GF-D8 (cell line): ENCODE results near the gene STK32C.
"Not testable (repeated sequence)": the region's sequence is repeated elsewhere in the genome, so short reads cannot be mapped to it uniquely, and the experiment has no call there.

Experiments
- DNase-seq: peaks from one replicate; lab custom pipeline; 2025; lab: John Stamatoyannopoulos, UW

STK32C gene

GRCh38 chr10:132317477-132317876 lies 9.7 kb upstream of the STK32C start:
- DNase-seq = not testable (repeated sequence)

GRCh38 chr10:132316133-132316532 lies 8.4 kb upstream of the STK32C start:
- no peak for DNase-seq

- DNase-seq = not testable (repeated sequence)
These were observed 7.1 kb upstream of the STK32C start for GRCh38 chr10:132314881-132315280.

GRCh38 chr10:132314336-132314735 lies 6.6 kb upstream of the STK32C start:
- no peak for DNase-seq

DNA sequence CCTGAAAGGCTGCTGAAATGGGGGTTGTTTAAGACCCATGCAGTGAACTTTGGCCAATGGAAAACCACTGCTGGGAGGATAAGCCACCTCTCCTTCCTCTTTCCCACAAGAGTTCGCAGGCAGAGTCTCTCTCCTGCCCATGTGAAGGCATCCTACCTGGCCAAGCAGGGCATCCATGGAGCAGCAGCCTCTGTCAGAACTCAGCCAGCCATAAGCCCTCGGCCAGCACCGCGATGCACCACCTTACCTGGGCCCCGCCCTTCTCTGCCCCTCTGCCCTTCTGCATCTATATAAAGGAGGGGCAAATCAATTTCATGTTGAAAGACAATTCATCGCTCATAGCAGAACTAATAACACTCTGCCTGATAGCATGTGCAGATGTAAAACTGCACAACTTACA lies 6.1 kb upstream of the STK32C start:
- DNase-seq = no peak

GRCh38 chr10:132313305-132313704 lies 5.6 kb upstream of the STK32C start:
- DNase-seq = no peak

GRCh38 chr10:132311338-132311939 lies 3.7 kb upstream of the STK32C start:
- DNase-seq = no peak

DNA sequence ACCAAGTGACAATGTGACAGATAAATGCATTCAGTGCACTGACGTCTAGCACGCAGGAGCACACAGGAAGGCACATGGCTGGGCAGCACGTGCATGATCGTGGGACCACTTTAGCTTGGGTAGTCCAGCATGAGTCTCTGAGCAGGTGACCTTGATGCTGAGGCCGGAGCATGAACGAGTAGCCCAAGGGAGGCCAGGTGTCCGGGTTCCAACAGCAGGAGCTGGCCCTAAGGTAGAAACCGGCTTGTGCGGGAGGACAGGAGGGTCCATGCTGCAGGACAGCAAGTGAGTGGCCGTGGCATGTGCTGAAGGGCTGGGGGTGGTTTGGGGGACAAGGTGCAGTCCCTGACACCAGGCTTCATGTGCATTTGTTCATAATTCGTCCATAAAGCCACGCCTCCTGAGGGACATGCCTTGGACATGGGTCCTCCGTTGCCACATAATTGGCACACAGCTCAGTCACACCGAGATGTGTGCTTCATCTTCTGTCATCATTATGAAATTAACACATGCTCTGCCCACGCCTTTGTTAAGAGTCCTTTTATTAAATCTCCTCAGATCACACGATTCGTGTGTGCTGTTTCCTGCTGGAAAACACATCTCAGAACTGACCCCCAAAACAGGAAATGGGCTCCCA lies 3.1 kb upstream of the STK32C start:
- no peak for DNase-seq

- DNase-seq = no peak
These were observed 2.3 kb upstream of the STK32C start for GRCh38 chr10:132309879-132310591.

- DNase-seq = no peak
These were observed 1.7 kb upstream of the STK32C start for GRCh38 chr10:132309471-132309865.

DNA sequence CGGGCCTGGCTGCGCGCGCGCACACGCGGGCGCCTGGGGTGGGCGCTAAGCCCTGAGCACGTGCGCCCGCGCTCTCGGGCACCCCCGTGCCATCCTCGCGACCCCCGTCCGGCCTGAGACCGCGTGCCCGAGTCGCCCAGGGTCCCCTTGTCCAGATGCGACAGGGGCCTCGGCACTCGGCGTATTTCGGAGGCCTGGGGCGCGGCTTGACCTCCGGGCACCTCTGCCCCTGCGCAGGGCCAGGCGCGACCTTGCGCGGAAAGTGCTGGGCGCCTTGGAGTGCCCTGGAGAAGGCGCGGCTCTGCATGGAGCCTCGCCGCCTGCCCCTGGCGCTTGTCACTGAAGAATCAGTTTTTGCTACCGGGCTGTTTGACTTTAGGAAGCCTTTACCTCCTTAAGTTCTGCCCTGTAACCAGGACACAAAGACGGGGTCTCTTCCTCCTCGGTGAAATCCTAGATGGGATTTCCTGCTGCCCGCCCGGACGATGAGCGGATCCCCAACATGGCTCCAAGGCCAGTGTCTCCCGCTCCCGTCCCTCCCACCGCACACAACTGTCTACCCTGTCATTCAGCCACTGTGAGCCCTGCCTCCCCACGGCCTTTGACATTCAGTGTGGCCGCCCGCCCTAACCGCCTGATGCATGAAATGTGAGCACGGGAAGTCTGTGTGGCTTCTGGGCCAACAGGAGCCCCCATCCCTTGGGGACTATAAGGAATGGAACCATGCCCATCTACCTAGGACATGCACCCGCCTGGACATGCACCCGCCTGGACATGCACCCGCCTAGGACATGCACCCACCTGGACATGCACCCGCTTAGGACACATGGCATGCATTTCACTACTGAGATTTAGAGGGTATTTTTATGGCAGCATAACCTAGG lies 1.1 kb upstream of the STK32C start:
- DNase-seq = no peak

GRCh38 chr10:132306864-132307751 lies 642 bp downstream of the STK32C start:
- DNase-seq = no peak

GRCh38 chr10:132306343-132306685 lies 1.4 kb downstream of the STK32C start:
- DNase-seq = no peak

- no peak for DNase-seq
These were observed 2.0 kb downstream of the STK32C start for GRCh38 chr10:132305654-132306342.

DNA sequence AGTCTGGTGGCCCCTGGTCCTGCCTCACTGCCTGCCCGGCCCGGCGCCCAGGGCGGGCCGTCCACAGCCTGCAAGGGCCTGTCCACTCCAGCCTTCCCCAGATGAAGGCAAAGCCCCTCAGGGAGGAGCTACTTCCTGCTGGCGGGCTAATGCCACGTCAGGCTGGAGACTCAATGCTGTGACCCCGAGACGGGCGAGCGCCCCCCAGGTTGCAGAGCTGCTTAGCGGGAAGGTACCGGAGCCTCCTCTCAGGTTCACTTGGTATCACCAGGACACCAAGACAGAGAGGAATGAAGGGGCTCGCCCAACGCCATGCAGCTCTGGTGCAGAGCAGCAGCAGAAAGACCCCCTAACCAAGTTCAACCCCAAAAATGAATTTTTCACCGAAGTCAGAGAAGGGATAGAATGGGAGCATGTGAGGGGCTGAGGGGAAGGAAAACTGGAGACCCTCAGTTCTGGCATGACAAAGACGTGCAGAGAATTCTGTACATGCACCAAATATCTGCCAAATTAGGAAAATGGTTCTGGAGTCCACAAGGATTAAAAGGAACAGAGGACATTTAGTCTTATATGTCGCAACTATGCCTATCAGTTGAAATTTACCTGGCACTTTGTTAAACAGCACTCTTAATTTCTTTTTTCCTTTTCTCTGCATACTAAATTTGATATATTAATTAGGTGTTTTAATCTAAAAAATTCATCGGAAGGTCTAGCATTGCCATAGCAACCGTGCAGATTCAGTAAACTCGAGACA lies 2.8 kb downstream of the STK32C start:
- DNase-seq = no peak

- no peak for DNase-seq
These were observed 4.2 kb downstream of the STK32C start for GRCh38 chr10:132303361-132304115.

DNA sequence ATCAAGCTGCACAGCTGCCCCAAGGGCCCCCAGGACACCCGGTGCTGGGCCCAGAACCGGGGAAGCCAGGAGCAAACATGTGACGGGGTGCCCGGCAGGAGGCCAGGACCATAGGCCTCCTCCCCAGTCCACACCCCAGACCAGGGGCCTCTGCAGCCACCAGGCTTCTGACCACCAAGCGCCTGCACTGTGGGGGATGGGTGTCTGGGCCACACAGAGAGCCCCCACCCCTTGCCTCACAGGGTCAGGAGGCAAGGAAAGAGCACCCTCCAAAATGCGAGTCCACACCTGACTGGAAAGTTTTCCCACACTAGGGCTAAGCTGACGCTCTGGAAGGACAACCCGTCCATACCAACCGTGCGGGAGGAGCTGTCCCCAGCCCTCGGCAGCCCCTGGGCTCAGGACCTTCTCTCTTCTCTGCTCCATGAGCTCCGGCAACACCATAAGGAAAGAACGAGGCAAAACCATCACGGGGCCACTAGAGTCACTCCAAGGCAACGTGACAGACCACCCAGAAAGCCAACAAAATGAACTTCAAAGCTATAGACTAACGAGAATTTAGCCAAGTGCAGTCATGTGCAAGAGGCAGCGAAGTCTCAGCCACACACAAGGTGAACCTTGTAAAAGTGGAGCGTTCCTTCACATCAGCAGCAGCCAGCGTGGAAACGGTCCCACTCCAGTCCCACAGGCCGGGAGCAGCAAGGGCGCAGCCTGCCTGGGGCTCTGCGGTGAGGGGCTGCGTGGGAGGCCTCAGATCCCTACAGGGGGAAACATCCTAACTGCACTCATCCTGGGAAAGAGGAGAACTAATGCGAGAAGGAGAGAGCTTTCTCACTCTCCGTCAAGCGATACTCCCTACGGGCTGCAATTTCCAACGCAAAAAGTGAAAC lies 5.1 kb downstream of the STK32C start:
- DNase-seq = no peak
